Measurements from ENCODE around the gene SHC2. TPM values are rescaled to one million over a fixed set of nuclear protein-coding genes. Genes with fewer than 3 reads are reported as not detected.

Gene SHC2
- total and polyA plus RNA-seq, 9 of the 15 experiments (the other 6 are each of a cell fraction or from before 2014, with no cell fraction given) = 0.14 to 0.36 (median 0.17) TPM; not detected in 5

- no peaks in the 10 kb centered on the region for H4K20me1 ChIP-seq (replicated peaks; ENCODE audit: control insufficient read depth, insufficient read depth, low read length)
- no peak overlapping the region for H3K27ac ChIP-seq (ENCODE audit: extremely low read depth, low read depth, low read length)
- no peaks in the 10 kb centered on the region for H3K36me3 ChIP-seq (ENCODE audit: control insufficient read depth, insufficient read depth, low read length)
- H3K27me3 ChIP-seq (ENCODE audit: control insufficient read depth in 2 of 2, insufficient read depth in 2 of 2, low read length in 2 of 2) = no peaks in the 10 kb centered on the region
- TF ChIP-seq SRSF7 (optimal IDR thresholded peaks at IDR 0.05; ENCODE audit: low read depth, low read length) (no peak), ZBTB33 (CRISPR knock-in tag; IDR thresholded peaks at IDR 0.05) (peak; percentile 7; the same call in 1 of the 2 replicates), FOXA1 (IDR thresholded peaks at IDR 0.05; ENCODE audit: borderline replicate concordance) (no peak), TEAD1 (CRISPR knock-in tag; IDR thresholded peaks at IDR 0.05) (no peak)
- no peak overlapping the region for H3K4me3 ChIP-seq
- POLR2A ChIA-PET = interaction anchor here (0.5 to 1.8 kb wide), 4 partner anchors 11 to 205 kb away, joined by 3 to 6 read pairs (median 4); no protein-coding TSS in a partner anchor
- in situ Hi-C loops (cut with MboI) = no loop called here
- no peak overlapping the region for H3K4me2 ChIP-seq (ENCODE audit: insufficient read depth, low read length)
- H3K9ac ChIP-seq (ENCODE audit: insufficient read depth in 1 of 2, low read depth in 2 of 2, low read length in 2 of 2) = no peak overlapping the region
- H3K79me2 ChIP-seq (ENCODE audit: control insufficient read depth, insufficient read depth, low read length) = no peaks in the 10 kb centered on the region
- intact Hi-C loops (cut with micrococcal nuclease) = no loop called here
- no peak for FAIRE-seq
- DNase-seq (ENCODE audit: extremely low read depth in 1 of 4, low spot score in 3 of 4) = no peak
- no peaks in the 10 kb centered on the region for H3K9me3 ChIP-seq (replicated peaks; ENCODE audit: control insufficient read depth, insufficient read depth, low read depth, low read length)
- no peak for ATAC-seq
- CTCF ChIA-PET (ENCODE audit: low intra/inter-chr PET ratio) = no interaction called here
- H3K9me1 ChIP-seq (ENCODE audit: control insufficient read depth, insufficient read depth, low read length) = no peaks in the 10 kb centered on the region
- BruUV-seq (replicated peaks) = no TSS peak
- H2AFZ ChIP-seq (ENCODE audit: low read depth, low read length) = no peak overlapping the region
- WGBS (ENCODE audit: insufficient coverage, low coverage, missing lambda C conversion rate) = 40% methylated on average over 9 of the region's 10 CpGs
- H3K4me1 ChIP-seq (replicated peaks in 1 of 2; ENCODE audit: control insufficient read depth in 2 of 2, insufficient read depth in 2 of 2, low read length in 2 of 2) = peaks cover 0 to 60% of the 10 kb centered on the region in 2 experiments; a peak in 3 of 5 replicates
These were observed 34.2 kb upstream of the SHC2 start for GRCh38 chr19:495081-495401.

Data from K562 (cell line).